Measurements from ENCODE around the gene ZEB1.

GRCh38 chr10:31288001-31288400, 31.0 kb upstream of the ZEB1 start:
- TF ChIP-seq CTCF (conservative IDR thresholded peaks at IDR 0.05; ENCODE audit: low read depth, low read length) (no peak), USF2 (IDR thresholded peaks at IDR 0.05; ENCODE audit: low read depth, low read length) (no peak), RAD21 (IDR thresholded peaks at IDR 0.05; ENCODE audit: low read length) (no peak), POLR2A (IDR thresholded peaks at IDR 0.05; ENCODE audit: low read depth, low read length) (no peak), MXI1 (IDR thresholded peaks at IDR 0.05; ENCODE audit: borderline replicate concordance, low read depth, low read length) (no peak), SMC3 (IDR thresholded peaks at IDR 0.05; ENCODE audit: low read depth, low read length) (no peak), FOS (IDR thresholded peaks at IDR 0.05; ENCODE audit: low read depth, low read length) (no peak), ELK1 (IDR thresholded peaks at IDR 0.05; ENCODE audit: borderline replicate concordance, low read depth, low read length) (no peak), NFE2L2 (IDR thresholded peaks at IDR 0.05; ENCODE audit: low read depth, low read length) (no peak), RFX5 (IDR thresholded peaks at IDR 0.05; ENCODE audit: low read depth, low read length) (no peak)
